ENCODE data around the gene MIEF1.

The MIEF1 gene

GRCh38 chr22:39502109-39502788 lies at the start of gene MIEF1:
MIEF1 (plus strand) TSS chr22:39502290; CDS start chr22:39511295, 9,005 bp downstream.
- peak; percentile 96 for DNase-seq (ENCODE audit: low spot score)

- DNase-seq (ENCODE audit: low spot score), result no peak
Measured at GRCh38 chr22:39452740-39453040, 49.4 kb upstream of the MIEF1 start.

DNA sequence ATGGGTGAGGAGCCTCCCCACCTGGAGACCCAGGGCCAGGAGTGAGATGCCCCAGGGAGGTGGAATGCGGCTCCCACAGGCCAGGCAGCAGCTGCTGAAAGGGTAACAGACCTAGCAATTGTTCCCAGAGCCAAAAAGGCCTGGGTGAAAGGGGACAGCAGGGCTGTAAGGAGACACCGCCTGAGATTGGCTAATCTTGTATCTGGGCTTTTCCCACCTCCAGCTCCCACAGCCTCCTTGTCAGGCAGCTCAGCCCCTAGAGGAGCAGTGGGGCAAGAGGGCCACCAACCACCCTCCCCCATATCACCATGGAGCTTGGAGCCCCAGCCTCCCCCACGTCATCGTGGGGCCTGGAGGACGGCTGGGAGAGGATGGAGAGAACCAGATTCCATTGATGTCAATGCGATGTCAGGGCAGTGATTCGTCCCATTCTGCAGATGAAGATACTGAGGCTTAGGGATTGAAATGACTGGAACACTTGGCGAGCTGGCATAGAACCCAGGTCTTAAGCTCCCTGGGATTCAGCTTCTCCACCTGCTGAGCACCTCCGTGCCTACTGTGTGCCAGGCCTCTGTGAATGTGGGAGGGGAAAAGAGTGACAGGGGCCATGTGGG lies 48.2 kb upstream of the MIEF1 start:
- no peak for DNase-seq (ENCODE audit: low spot score)

DNA sequence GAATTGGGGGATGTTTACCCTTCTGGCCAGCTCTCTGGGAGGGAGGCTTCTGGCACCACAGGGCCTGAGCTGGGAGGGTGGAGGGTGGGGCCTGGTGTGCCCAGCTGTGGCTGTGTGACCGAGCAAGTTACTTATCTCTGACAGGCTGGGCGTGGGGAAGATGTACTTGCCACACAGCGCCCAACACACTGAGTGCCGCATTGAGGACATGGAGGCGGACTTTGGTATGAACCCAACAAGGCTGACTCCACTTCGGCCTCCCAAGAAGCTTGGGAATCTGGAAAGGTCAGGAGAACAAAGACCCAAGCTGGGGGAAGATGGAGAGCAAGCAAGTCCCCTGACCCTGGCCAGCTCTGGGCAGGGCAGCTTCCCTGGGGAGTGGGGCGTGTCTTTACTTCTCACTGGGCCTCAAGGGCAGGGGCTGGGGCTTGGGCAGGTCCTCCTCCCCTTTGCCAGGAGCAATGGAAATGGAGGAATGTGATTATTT lies 47.7 kb upstream of the MIEF1 start:
- no peak for DNase-seq (ENCODE audit: low spot score)

DNA sequence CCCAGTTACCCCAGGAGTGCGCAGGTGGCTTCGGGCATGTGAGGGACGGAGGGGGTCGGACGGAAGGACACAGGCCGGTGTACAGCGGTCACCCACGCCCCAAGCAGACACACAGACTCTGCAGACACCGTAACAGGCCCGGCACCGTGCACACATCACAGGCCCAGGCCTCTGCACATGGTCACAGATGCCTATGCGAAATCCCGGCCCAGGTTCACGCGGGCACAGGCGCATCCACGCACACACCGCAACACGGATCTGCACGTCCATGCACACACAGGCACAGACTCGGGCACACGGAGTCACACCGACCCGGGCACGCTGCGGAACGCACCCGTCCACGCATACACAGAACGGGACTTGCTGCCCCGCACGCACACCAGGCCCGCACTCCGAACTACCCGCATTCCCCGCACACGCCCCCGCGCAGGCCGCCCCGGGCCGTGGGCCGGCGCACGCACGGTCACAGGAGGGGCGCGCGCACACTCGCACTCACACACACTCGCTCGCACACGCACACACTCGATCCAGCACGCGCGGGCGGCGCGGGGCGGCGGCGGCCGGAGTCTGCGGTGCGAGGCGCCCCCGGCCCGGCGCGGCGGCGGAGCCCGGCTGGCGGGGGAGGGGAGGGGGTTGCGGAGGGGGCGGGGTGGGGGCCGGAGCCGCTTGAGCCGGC lies 45.4 kb upstream of the MIEF1 start, which contains the start of gene MGAT3:
Gene MGAT3, plus strand, starts transcription at position 491 of the 676 bp plus-strand sequence. CDS start 30,336 bp downstream, outside the sequence.
- DNase-seq (ENCODE audit: low spot score), result no peak

GRCh38 chr22:39457198-39457555 lies 44.9 kb upstream of the MIEF1 start:
- no peak for DNase-seq (ENCODE audit: low spot score)

DNA sequence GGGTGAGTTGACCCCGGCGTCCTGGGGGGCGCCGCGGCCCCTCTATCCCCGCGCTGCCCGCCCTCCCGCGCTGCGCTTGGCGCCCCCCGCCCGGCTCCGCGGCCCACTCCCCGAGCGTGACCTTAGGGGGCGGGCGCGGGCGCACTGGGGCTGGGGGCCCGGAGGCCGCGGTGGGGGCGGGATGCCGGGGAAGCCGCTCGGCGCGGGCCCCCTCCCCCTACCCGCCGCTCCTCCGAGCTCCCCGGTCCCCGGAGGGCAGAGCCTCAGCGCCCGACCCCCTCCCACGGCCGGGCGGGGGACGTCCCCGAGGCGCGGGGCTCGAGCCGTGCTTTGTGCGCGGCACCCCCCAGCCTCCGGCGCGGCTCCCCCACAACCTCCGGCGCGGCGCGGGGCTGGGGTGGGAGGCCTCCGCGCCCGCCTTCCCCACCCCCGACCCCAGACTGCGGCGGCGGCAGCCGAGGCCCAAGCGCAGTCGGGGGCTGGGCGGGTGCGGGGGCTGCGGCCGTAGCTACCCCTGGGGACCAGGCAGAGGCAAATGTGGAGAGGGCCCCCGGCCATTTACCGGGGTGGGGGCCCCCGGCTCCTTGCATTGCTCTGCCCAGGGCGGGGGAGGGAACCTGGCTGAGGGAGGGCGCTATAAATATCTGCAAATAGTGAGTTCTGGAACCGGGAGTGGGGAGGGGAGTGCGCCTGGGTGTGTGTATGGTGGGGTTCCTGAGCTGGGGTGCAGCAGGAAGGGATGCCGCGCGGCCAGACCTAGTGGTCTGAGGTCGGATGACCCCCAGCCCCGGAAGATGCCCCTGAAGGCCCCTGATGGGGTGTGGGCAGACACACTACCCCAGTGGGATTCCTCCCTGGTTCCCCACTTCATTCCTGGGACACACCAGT lies 44.3 kb upstream of the MIEF1 start:
- DNase-seq (ENCODE audit: low spot score), result no peak

- DNase-seq (ENCODE audit: low spot score), result no peak
Measured at GRCh38 chr22:39458444-39459083, 43.5 kb upstream of the MIEF1 start.

GRCh38 chr22:39459681-39460080 lies 42.4 kb upstream of the MIEF1 start:
- no peak for DNase-seq (ENCODE audit: low spot score)

DNA sequence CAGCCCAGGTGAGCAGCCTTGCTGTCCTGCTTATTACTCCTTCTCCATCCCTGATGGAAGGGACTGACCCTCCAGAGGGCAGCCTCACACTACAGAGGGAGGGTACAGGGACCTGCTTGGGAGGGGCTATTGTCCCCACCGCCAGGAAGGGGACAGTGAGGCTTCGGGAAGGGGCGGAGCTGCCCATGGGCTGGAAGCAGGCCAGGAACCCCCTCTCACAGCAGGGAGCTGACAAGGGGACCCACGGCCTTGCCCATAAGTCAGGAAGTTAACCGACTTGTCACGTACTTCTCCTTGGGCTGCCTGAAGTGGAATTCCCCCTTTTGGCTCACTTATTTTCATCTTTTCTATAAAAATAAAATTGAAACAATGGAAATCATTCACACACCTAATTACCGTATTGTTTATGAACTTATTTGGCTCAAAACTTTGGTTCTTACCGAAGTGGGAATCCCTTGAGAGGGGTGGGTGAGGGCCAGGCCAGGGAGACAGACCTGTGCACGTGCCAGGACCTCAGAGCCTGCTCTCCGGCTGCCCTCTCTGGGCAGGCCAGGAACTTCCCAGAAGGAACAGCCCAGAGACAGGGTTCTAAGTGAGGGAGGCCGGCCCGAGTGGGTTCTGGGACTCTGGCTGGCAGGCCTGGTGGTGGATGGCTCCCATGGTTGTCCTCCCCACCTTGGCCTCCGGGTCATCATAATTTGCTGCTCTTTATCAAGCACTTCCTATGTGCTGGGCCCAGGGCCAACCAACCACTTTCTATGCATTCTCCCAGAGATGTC lies 39.5 kb upstream of the MIEF1 start:
- DNase-seq (ENCODE audit: low spot score), result no peak

DNA sequence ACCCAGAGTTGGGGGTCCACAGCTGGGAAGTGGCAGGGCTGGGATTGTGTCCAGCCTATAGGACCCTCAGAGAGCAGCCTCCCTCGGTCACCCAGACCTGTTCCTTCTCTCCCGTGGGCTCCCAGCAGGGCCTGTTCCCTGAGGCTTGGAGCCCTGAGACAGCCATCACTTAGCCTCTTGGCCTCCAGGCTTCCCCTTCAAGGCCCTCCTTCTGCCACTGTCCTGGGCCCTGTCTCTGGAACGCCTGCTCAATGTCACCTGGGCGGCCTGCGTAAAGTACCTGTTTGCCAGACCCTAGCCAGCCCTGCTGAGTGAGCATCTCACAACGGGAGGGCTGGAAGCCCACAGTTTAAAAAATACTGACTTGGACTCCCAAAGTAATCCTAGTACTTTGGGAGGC lies 38.8 kb upstream of the MIEF1 start:
- DNase-seq (ENCODE audit: low spot score), result no peak

- DNase-seq (ENCODE audit: low spot score), result no peak
Measured at GRCh38 chr22:39463931-39464390, 38.1 kb upstream of the MIEF1 start.

DNA sequence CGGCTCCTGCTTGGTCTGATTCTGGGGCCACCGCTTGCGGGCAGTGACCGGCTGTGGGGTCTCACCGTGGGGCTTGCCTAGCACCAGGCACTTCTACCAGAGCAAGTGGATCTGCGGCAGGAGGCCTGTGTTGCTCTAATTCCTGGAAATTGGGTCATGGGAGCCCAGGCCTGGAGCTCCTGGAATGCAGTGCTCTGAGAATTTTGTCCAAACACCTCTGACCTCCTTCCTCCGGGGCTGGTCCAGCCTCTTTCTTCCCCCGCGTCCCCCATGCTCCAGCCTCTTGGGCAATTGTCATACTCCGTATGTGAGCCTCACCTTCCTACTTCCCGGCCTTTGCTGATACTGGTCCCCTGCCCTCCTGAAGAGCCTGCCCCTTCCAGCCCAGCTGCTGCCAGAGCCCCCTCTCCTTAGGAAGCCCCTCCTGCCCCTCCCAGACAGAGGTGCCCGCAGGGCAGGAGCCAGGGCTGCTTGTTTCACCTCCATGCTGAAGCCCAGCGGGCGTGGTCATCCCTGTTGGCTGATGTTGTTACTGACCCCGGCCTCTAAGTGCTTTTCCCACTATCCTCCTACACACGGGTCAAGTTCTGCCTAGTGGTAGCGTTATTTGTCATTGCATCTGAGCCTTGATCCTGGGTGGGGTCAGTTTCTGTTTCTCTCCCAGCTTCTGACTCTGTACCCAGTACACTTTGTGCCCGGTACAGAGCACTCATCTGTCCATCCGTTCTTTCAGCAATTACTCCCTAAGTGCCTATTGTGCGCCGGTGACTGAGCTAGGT lies 35.7 kb upstream of the MIEF1 start:
- no peak for DNase-seq (ENCODE audit: low spot score)

DNA sequence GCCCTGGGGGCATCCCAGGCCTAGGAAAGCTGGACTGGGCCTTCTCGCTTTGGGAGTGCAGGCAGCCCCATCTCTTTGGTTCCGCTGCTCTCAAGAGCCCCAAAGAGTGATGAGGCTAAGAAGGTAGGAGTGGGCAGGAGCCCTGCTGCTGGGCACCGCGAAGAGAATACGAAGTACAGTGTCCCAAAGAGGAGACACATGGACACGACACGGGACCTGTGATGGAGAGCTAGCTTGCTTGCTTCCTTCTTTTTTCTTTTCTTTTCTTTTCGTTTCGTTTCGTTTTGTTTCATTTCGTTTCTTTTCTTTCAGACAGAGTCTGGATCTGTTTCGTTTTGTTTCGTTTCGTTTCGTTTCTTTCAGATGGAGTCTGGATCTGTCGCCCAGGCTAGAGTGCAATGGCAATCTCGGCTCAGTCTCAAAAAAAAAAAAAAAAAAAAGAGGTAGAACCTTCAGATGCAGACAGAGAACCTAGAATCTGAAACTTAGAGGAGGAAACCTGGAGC lies 34.6 kb upstream of the MIEF1 start:
- DNase-seq (ENCODE audit: low spot score), result no peak

GRCh38 chr22:39468487-39469325 lies 33.4 kb upstream of the MIEF1 start:
- DNase-seq (ENCODE audit: low spot score), result no peak

GRCh38 chr22:39469326-39469680 lies 32.8 kb upstream of the MIEF1 start:
- DNase-seq (ENCODE audit: low spot score), result no peak

- DNase-seq (ENCODE audit: low spot score), result no peak
Measured at GRCh38 chr22:39469681-39470450, 32.2 kb upstream of the MIEF1 start.
